HG03439 (cell line): Measurements from ENCODE around the gene VCX2.
"Not testable (repeated sequence)": the region's sequence is repeated elsewhere in the genome, so short reads cannot be mapped to it uniquely, and the experiment has no call there.

Experiments used
- ATAC-seq: cut with Tn5 transposase; IDR thresholded peaks from one replicate; pipeline ENCODE4 v1.9.1; 2021; ENCODE audit warnings: mild to moderate bottlenecking, moderate library complexity; ENCODE audit not compliant: unreplicated experiment

VCX2 gene

DNA sequence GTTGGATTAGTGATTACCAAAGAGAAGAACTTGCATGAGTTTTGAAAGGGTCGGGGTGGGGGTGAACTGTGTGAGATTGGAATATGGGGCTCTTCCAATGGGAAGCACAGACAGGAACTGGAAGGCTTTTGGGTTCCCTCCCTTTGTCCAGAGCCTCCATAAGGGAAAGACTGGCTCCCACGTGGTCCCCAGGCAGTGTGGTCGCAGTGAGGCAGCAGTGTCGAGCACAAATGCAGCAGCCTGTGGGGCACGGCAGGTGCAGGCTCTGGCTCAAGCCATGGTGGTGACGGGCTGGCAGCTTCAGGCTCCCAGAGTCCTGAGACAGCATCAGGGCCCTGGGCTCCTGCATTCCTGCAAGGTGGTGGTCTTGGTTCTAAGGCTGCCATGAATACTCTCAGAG lies 45.5 kb downstream of the VCX2 start:
- ATAC-seq: no peak

DNA sequence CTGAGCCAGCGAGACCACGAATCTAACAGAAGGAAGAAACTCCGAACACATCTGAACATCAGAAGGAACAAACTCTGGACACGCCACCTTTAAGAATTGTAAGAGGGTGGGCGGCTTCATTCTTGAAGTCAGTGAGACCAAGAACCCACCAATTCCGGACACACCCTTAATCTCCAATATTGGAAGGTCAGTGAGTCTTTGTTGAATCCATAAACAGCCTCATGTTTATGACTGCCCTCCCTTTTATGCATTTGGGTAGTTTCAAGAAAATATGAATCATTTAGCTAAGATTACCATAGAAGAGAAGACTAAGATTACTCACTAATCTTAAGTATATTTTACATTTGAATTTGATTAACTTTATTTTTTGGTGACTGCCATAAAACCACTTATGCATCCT lies 48.5 kb downstream of the VCX2 start:
- no peak for ATAC-seq

DNA sequence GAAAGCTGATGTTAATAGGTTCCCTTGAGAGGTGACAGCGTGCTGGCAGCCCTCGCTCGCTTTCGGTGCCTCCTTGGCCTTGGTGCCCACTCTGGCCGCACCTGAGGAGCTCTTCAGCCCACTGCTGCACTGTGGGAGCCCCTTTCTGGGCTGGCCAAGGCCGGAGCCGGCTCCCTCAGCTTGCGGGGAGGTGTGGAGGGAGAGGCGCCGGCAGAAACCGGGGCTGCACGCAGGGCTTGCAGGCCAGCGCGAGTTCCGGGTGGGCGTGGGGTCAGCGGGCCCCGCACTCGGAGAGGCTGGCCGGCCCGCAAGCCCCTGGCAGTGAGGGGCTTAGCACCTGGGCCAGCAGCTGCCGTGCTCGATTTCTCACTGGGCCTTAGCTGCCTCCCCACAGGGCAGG lies 49.7 kb downstream of the VCX2 start:
- ATAC-seq: not testable (repeated sequence)
